Endothelial cell of umbilical vein (primary cell): ENCODE results near the gene NR1D2. TPM values are rescaled to one million over a fixed set of nuclear protein-coding genes. Genes with fewer than 3 reads are reported as not detected.

Experiments used
- BruUV-seq: library from RNA; stranded (reverse); fragments of 400-500 nt; replicated peaks from 2 replicates; lab custom pipeline; 2021; lab: Mats Ljungman, UMichigan
- CTCF ChIA-PET: fragments of 300-600, 350-600 bp; sonication (Branson Sonifier 250); formaldehyde crosslinking; loops from one replicate; lab custom pipeline; 2021; ENCODE audit warnings: antibody characterized with exemption, inconsistent platforms; lab: Charles Lee
- POLR2A ChIA-PET: fragments of 300-600, 350-600 bp; sonication (Branson Sonifier 250); formaldehyde crosslinking; loops from one replicate; lab custom pipeline; 2021; ENCODE audit warnings: antibody characterized with exemption, inconsistent platforms; lab: Charles Lee
- DNase-seq: peaks from one replicate; pipeline ENCODE4 v3.0.0-alpha.2; 2011; ENCODE audit warnings: low read depth, low spot score
- FAIRE-seq: peaks from 2 replicates; lab custom pipeline; 2011; peaks lifted over from hg19 to GRCh38; lab: Jason Lieb, UNC
- H2AFZ ChIP-seq: 2 replicates; pipeline ENCODE4 v1.6.0; 2012; ENCODE audit warnings: low read depth, low read length, control low read depth, inconsistent platforms
- H3K27ac ChIP-seq: 2 replicates; pipeline ENCODE4 v1.5.1; 2011; ENCODE audit warnings: low read depth, mild to moderate bottlenecking, control low read depth, low read length, moderate library complexity; ENCODE audit not compliant: insufficient read depth
- H3K27me3 ChIP-seq, 2 experiments: 2 replicates each; pipeline versions ENCODE4 v1.6.0 to v1.6.1; 2011; ENCODE audit warnings: low read length in 2 of 2, mixed read lengths in 1 of 2; ENCODE audit not compliant: control insufficient read depth in 2 of 2, insufficient read depth in 2 of 2
- H3K36me3 ChIP-seq, 2 experiments: 2 replicates in 1 of 2; 3 replicates in 1 of 2; pipeline ENCODE4 v1.5.1; 2011; ENCODE audit warnings: low read length in 2 of 2, mild to moderate bottlenecking in 1 of 2, moderate library complexity in 1 of 2; ENCODE audit not compliant: control insufficient read depth in 2 of 2, insufficient read depth in 2 of 2; ENCODE audit errors: extremely low read depth in 1 of 2
- H3K4me1 ChIP-seq: 3 replicates; pipeline ENCODE4 v1.5.1; 2011; ENCODE audit warnings: mild to moderate bottlenecking, low read length; ENCODE audit not compliant: control insufficient read depth, insufficient read depth; ENCODE audit errors: extremely low read depth
- H3K4me2 ChIP-seq: 2 replicates; pipeline ENCODE4 v1.6.1; 2011; ENCODE audit warnings: low read length, control low read depth, mixed read lengths; ENCODE audit not compliant: insufficient read depth
- H3K4me3 ChIP-seq, 3 experiments: fragments of 200-600 bp in 1 of 3; sonication (generic), shearing (Covaris generic) in 1 of 3; replicated peaks in 1 of 3; 2 replicates each; pipeline ENCODE4 v1.5.1; 2011 to 2016; ENCODE audit warnings: control low read depth in 3 of 3, low read length in 3 of 3, mild to moderate bottlenecking in 2 of 3, inconsistent platforms in 1 of 3, low read depth in 1 of 3, moderate library complexity in 1 of 3; ENCODE audit not compliant: insufficient read depth in 1 of 3
- H3K79me2 ChIP-seq: 2 replicates; pipeline ENCODE4 v1.6.0; 2012; ENCODE audit warnings: low read length, inconsistent platforms; ENCODE audit not compliant: control insufficient read depth, insufficient read depth
- H3K9ac ChIP-seq: replicated peaks from 2 replicates; pipeline ENCODE3; 2011; ENCODE audit warnings: low read length, control low read depth; ENCODE audit not compliant: insufficient read depth; ENCODE audit errors: extremely low read depth
- H3K9me1 ChIP-seq: replicated peaks from 3 replicates; pipeline ENCODE4 v1.6.0; 2011; ENCODE audit warnings: mild to moderate bottlenecking, low read length; ENCODE audit not compliant: control insufficient read depth, insufficient read depth; ENCODE audit errors: extremely low read depth
- H3K9me3 ChIP-seq: replicated peaks from 2 replicates; pipeline ENCODE4 v1.5.1; 2012; ENCODE audit warnings: low read length, inconsistent platforms; ENCODE audit not compliant: control insufficient read depth, insufficient read depth
- H4K20me1 ChIP-seq: replicated peaks from 2 replicates; pipeline ENCODE3; 2011; ENCODE audit warnings: mild to moderate bottlenecking, low read length; ENCODE audit not compliant: control insufficient read depth, insufficient read depth; ENCODE audit errors: extremely low read depth
- EZH2 ChIP-seq: IDR thresholded peaks from 2 replicates; pipeline ENCODE4 v1.6.1; 2012; ENCODE audit warnings: borderline replicate concordance, low read depth, mild to moderate bottlenecking, moderate library complexity, low read length, inconsistent platforms; ENCODE audit not compliant: severe bottlenecking
- FOS ChIP-seq: IDR thresholded peaks from 2 replicates; pipeline ENCODE4 v1.6.1; 2011; ENCODE audit warnings: mild to moderate bottlenecking, low read length, moderate library complexity, borderline replicate concordance; ENCODE audit not compliant: insufficient read depth
- GATA2 ChIP-seq: IDR thresholded peaks from 2 replicates; pipeline ENCODE4 v1.7.0; 2011; ENCODE audit warnings: low read depth, mild to moderate bottlenecking, moderate library complexity, mixed read lengths, low read length; ENCODE audit not compliant: insufficient read length, insufficient read depth
- JUN ChIP-seq: IDR thresholded peaks from 2 replicates; pipeline ENCODE4 v1.6.1; 2011; ENCODE audit warnings: borderline replicate concordance, low read depth; ENCODE audit not compliant: insufficient read length, insufficient read depth
- MYC ChIP-seq: IDR thresholded peaks from one replicate; pipeline ENCODE4 v1.6.1; 2011; ENCODE audit warnings: mild to moderate bottlenecking, low read depth, low read length
- POLR2A ChIP-seq: IDR thresholded peaks from 2 replicates; pipeline ENCODE4 v1.6.1; 2012; ENCODE audit warnings: low read depth, mild to moderate bottlenecking, control low read depth, low read length
- POLR2AphosphoS5 ChIP-seq: IDR thresholded peaks from 2 replicates; pipeline ENCODE4 v1.6.1; 2012; ENCODE audit warnings: low read depth, mild to moderate bottlenecking, control low read depth, low read length, moderate library complexity; ENCODE audit not compliant: insufficient read depth
- dilution Hi-C: fragments of 300-500 bp; cut with MboI; formaldehyde crosslinking; loops from one replicate; pipeline ENCODE4 v1.15.0; 2019; ENCODE audit warnings: low sequenced_read_pairs; ENCODE audit not compliant: extremely low pct_ligation_motif_present
- intact Hi-C: fragments of 100-400 bp; cut with micrococcal nuclease; formaldehyde crosslinking; loops from one replicate; pipeline ENCODE4 v1.10.0; 2022
- polyA plus RNA-seq, 4 experiments: library from polyadenylated mRNA; depleted of rRNA in 3 of 4; stranded (reverse) in 3 of 4; unstranded in 1 of 4; fragments of >200 nt; gene quantifications; 2 replicates each; pipeline versions ENCODE4 v1.2.1 to v1.2.3, GENCODE V29; 2011 to 2012; ENCODE audit warnings: missing spikeins in 1 of 4
- total RNA-seq: library from RNA; stranded (reverse); gene quantifications from 2 replicates; pipeline ENCODE4 v1.2.3, GENCODE V29; 2021
- TF ChIP-seq, protein P1 (sequence below): IDR thresholded peaks from 2 replicates; pipeline ENCODE4 v1.6.1; 2011; ENCODE audit not compliant: insufficient read depth, insufficient read length
- TF ChIP-seq, protein P2 (sequence below), 2 donors: IDR thresholded peaks; 1 replicate in 1 of 2; 2 replicates in 1 of 2; pipeline ENCODE4 v1.5.1; 2011; ENCODE audit warnings: low read length in 2 of 2, mild to moderate bottlenecking in 2 of 2, moderate library complexity in 2 of 2, control low read depth in 1 of 2, inconsistent platforms in 1 of 2, low read depth in 1 of 2; ENCODE audit not compliant: insufficient read depth in 1 of 2; ENCODE audit errors: extremely low read depth in 1 of 2

Gene NR1D2
- total and polyA plus RNA-seq, 2 donors (not counting 3 experiments of a cell fraction or from before 2014, with no cell fraction given): 4.3 to 14.6 TPM

DNA sequence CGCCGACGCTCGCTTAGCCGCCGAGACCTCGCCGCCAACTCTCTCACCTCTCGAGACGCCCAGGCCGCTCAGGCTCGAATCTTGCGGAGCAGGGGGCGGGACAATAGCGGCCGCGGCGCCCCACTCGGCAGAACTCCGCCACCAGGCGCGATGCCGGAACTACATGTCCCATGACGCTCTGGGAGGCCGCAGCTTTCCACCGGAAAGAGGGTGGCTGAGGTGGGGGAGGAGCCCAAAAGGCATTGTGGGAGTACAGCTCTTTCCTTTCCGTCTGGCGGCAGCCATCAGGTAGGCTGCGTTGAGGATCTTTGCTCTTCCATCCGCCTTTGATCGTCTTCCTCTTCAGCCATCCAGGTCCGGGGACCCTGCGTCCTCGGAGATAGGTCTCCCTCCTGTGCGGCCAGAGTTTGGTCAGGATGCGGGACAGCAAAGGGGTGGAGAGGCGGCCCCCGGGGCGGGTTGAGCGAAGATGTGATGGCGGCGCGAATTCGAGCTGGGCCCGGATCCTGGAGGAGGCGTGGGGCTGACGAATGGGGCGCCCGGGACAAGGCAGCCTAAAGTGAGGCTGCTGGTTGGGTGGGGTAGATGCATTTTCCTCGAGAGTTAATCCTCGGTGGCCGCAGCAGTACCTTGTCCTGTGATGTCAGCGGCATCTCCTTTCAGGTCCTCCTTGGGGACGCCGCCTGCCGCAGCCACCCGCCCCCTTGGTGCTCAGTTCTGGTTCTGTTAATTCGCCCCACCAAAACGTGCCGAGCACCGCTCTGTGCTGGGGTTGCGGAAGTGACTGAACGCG, 28.0 kb upstream of the NR1D2 start, which contains the start of the genes NKIRAS1 and RPL15:
NKIRAS1 (minus strand) TSS at position 105 of the 793 bp plus-strand sequence. CDS start 6,086 bp downstream, outside the sequence.
RPL15 (plus strand) TSS at position 247 of the 793 bp plus-strand sequence. CDS start 728 bp downstream, outside the sequence.
- dilution Hi-C loops (no loop called here), intact Hi-C loops (loop anchor here (1.0 to 2.0 kb wide), 3 partner anchors 28 to 76 kb away; partner anchors contain the start of gene NR1D2)
- POLR2A ChIA-PET: interaction anchor here (0.6 to 2.4 kb wide), 45 partner anchors 9 to 765 kb away, joined by 3 to 21 read pairs (median 5); no protein-coding TSS in a partner anchor
- Histone ChIP-seq H3K9ac (peak within 1 kb of the TSS; percentile 95), H3K4me3 (peak within 1 kb of the TSS; percentile 93 to 100 (median 98)), H4K20me1 (peaks cover 7% of the 10 kb centered on the region), H3K4me1 (peaks cover 17% of the 10 kb centered on the region), H3K27me3 (no peaks in the 10 kb centered on the region), H3K36me3 (peaks cover 9 to 11% of the 10 kb centered on the region in 2 experiments), H3K27ac (peak within 1 kb of the TSS; percentile 79), H2AFZ (peak within 1 kb of the TSS; percentile 80), H3K9me1 (no peaks in the 10 kb centered on the region), H3K4me2 (peak within 1 kb of the TSS; percentile 98), H3K9me3 (no peaks in the 10 kb centered on the region), H3K79me2 (peaks cover 23% of the 10 kb centered on the region)
- peak; percentile 92 for FAIRE-seq
- TSS peak; percentile 49 for BruUV-seq
- CTCF ChIA-PET: interaction anchor here (0.7 to 2.1 kb wide), 8 partner anchors 13 to 167 kb away, joined by 3 to 13 read pairs (median 3); no protein-coding TSS in a partner anchor
- DNase-seq: peak; percentile 97
- TF ChIP-seq, protein P1, sequence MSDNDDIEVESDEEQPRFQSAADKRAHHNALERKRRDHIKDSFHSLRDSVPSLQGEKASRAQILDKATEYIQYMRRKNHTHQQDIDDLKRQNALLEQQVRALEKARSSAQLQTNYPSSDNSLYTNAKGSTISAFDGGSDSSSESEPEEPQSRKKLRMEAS: peak; percentile 27
- peak; percentile 71 for TF ChIP-seq MYC
- TF ChIP-seq POLR2A: peak; percentile 99
- TF ChIP-seq POLR2AphosphoS5: peak; percentile 98
- TF ChIP-seq, protein P2, sequence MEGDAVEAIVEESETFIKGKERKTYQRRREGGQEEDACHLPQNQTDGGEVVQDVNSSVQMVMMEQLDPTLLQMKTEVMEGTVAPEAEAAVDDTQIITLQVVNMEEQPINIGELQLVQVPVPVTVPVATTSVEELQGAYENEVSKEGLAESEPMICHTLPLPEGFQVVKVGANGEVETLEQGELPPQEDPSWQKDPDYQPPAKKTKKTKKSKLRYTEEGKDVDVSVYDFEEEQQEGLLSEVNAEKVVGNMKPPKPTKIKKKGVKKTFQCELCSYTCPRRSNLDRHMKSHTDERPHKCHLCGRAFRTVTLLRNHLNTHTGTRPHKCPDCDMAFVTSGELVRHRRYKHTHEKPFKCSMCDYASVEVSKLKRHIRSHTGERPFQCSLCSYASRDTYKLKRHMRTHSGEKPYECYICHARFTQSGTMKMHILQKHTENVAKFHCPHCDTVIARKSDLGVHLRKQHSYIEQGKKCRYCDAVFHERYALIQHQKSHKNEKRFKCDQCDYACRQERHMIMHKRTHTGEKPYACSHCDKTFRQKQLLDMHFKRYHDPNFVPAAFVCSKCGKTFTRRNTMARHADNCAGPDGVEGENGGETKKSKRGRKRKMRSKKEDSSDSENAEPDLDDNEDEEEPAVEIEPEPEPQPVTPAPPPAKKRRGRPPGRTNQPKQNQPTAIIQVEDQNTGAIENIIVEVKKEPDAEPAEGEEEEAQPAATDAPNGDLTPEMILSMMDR (IDR thresholded peaks at IDR 0.05; ENCODE audit: extremely low read depth in 1 of 2, insufficient read depth in 1 of 2, low read depth in 1 of 2, low read length in 2 of 2): peak in 1 of 2 donors; percentile 43
- TF ChIP-seq FOS: no peak
- no peak for TF ChIP-seq GATA2
- no peak for TF ChIP-seq JUN
- no peak for TF ChIP-seq EZH2
